ENCODE measurements around the gene NHSL2. TPM values are rescaled to one million over a fixed set of nuclear protein-coding genes. Genes with fewer than 3 reads are reported as not detected.

NHSL2 gene
- total RNA-seq, 2 donors from 2014 or later: 1.0 to 4.1 TPM

DNA sequence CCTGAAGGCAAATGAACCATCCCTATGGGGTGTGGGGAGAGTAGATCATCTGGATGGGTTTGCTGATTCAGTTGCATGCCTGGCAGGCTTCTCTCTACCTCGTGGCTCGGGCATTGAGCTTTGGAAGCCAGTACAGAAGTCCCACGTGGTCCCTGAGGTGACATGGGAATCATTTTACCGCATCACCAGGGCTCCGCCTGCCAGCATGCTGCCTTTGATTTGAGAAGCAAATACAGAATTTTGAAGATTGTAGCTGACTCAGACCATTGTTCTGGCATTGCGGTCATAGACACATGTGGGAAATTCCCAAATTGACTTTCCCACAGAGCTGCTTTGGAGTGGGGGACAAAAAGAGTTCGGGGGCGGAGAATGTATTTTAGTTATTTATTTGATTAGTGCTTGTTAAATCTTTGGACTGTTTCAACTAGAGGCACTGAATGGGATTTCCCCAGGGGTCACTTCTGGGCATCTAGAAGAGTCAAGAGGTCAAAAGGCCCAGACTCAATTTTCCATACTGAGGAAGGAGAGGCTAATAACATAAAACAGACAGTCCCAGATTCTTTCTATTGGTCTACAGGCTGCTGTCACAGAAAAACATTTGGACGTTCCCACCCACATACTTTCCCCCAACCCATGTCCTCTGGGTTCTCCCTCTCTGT is 79.3 kb downstream of the NHSL2 start:
- H3K4me3 ChIP-seq: no peak overlapping the region
- H3K9ac ChIP-seq (ENCODE audit: low read depth in 2 of 2, low read length in 2 of 2): no peak overlapping the region
- H3K36me3 ChIP-seq: no peaks in the 10 kb centered on the region
- H3K9me3 ChIP-seq: no peaks in the 10 kb centered on the region
- H3K27me3 ChIP-seq: no peaks in the 10 kb centered on the region
- no peaks in the 10 kb centered on the region for H3K4me1 ChIP-seq
- no peak overlapping the region for H3K27ac ChIP-seq
- TF ChIP-seq, protein P1, sequence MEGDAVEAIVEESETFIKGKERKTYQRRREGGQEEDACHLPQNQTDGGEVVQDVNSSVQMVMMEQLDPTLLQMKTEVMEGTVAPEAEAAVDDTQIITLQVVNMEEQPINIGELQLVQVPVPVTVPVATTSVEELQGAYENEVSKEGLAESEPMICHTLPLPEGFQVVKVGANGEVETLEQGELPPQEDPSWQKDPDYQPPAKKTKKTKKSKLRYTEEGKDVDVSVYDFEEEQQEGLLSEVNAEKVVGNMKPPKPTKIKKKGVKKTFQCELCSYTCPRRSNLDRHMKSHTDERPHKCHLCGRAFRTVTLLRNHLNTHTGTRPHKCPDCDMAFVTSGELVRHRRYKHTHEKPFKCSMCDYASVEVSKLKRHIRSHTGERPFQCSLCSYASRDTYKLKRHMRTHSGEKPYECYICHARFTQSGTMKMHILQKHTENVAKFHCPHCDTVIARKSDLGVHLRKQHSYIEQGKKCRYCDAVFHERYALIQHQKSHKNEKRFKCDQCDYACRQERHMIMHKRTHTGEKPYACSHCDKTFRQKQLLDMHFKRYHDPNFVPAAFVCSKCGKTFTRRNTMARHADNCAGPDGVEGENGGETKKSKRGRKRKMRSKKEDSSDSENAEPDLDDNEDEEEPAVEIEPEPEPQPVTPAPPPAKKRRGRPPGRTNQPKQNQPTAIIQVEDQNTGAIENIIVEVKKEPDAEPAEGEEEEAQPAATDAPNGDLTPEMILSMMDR (IDR thresholded peaks at IDR 0.05): no peak
- intact Hi-C loops (cut with DNase I): no loop called here
- no peak for DNase-seq

DNA sequence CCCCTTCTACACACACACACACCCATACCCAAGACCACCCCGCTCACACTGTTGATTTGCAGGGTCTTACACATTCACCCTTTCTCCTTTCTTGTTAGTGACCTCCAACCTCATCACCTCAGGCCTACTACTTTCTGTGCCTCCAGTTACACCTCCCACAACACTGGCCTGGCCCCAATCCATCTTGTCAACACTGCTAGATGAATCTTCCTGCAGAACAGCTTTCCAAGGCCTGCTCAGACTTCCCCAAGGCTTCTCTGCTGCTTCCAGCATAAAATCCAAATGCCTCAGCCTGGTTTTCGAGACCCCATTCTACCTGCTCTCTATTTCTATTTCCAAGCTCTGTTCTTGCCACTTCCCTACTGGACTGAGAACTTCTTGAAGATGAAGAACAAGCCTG is 79.9 kb downstream of the NHSL2 start:
- H3K36me3 ChIP-seq: no peaks in the 10 kb centered on the region
- H3K27me3 ChIP-seq: no peaks in the 10 kb centered on the region
- no peak overlapping the region for H3K9ac ChIP-seq (ENCODE audit: low read depth in 2 of 2, low read length in 2 of 2)
- no peak for DNase-seq
- no peaks in the 10 kb centered on the region for H3K9me3 ChIP-seq
- no peak overlapping the region for H3K27ac ChIP-seq
- H3K4me1 ChIP-seq: no peaks in the 10 kb centered on the region
- H3K4me3 ChIP-seq: no peak overlapping the region
- intact Hi-C loops (cut with DNase I): no loop called here
- TF ChIP-seq, protein P1 (IDR thresholded peaks at IDR 0.05): no peak

DNA sequence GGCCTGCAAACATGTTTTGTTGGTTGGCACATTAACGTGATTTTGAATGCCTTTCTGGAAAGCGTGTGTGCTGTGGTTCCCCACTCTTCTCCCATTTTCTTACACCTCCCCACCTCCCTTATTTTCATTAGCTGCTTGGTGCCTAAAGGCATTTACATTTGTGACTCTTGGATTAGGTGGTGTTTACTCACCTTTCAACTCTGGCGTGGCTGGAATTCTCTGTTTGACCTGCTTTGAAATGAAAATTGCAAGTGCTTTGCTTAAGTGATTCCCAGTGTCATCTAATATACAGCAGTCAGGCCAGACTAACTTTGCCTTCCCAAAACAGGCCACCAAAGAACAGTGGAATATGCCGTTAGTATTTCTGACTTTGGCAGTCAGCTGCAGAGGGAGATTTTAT is 80.5 kb downstream of the NHSL2 start:
- Histone ChIP-seq H3K4me1 (no peaks in the 10 kb centered on the region), H3K36me3 (no peaks in the 10 kb centered on the region), H3K27me3 (no peaks in the 10 kb centered on the region), H3K4me3 (no peak overlapping the region), H3K27ac (no peak overlapping the region), H3K9me3 (no peaks in the 10 kb centered on the region), H3K9ac (ENCODE audit: low read depth in 2 of 2, low read length in 2 of 2) (no peak overlapping the region)
- TF ChIP-seq, protein P1 (IDR thresholded peaks at IDR 0.05): no peak
- intact Hi-C loops (cut with DNase I): no loop called here
- DNase-seq: no peak

DNA sequence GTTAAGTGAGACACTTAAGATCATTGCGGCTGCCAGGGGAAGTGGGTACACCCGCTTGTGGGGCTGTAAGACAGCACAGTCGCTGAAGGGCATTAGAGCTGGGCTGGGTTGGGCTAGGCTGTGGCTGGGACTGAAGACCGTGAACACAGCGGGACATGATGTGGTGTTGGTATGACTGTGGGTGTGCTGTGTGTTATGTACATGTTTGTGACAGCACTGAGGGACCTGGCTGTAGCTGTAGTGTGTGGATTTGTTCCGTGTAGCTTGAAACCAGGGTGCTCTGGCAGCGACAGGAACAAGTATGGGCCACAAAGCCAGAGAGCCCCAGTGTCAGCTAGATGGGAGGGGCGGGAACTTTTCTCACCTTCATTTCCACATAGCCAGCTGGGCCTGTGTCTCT is 82.1 kb downstream of the NHSL2 start:
- DNase-seq: no peak
- Histone ChIP-seq H3K36me3 (no peaks in the 10 kb centered on the region), H3K4me1 (no peaks in the 10 kb centered on the region), H3K9me3 (no peaks in the 10 kb centered on the region), H3K27me3 (no peaks in the 10 kb centered on the region), H3K27ac (no peak overlapping the region), H3K9ac (ENCODE audit: low read depth in 2 of 2, low read length in 2 of 2) (no peak overlapping the region), H3K4me3 (no peak overlapping the region)
- TF ChIP-seq, protein P1 (IDR thresholded peaks at IDR 0.05): no peak
- intact Hi-C loops (cut with DNase I): no loop called here

DNA sequence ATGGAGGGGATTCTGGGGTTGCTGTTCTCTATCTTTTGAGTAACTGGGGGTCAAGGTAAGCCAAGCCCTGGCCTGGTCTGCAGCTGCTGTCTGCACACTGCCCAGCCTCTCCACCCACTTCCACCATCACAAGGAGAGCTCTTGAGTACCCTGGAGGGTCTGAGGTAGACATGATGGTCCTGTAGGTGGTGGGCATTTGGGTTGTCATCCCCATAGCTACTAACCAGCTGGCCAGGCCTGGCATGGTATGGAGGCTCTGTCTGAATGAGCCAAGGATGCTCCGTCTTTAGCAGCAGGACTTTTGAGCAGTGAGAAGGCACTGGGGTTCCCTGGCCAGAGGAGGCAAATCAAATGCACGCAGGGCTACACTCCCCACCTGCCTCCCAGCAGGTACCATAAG is 82.7 kb downstream of the NHSL2 start:
- intact Hi-C loops (cut with DNase I): no loop called here

More for the DNA sequence above, 82.7 kb downstream of the NHSL2 start:
- no peak overlapping the region for H3K27ac ChIP-seq
- no peak overlapping the region for H3K9ac ChIP-seq (ENCODE audit: low read depth in 2 of 2, low read length in 2 of 2)
- DNase-seq: no peak
- TF ChIP-seq, protein P1 (IDR thresholded peaks at IDR 0.05): no peak
- no peaks in the 10 kb centered on the region for H3K36me3 ChIP-seq
- H3K9me3 ChIP-seq: no peaks in the 10 kb centered on the region
- no peak overlapping the region for H3K4me3 ChIP-seq
- H3K27me3 ChIP-seq: no peaks in the 10 kb centered on the region
- H3K4me1 ChIP-seq: no peaks in the 10 kb centered on the region
